Measurements from ENCODE around the gene NPTX2.
"Not testable (repeated sequence)": the region's sequence is repeated elsewhere in the genome, so short reads cannot be mapped to it uniquely, and the experiment has no call there.

Gene NPTX2

GRCh38 chr7:98617051-98617959 lies at the start of gene NPTX2:
TSS of gene NPTX2 (plus strand) at chr7:98617285. CDS start at chr7:98617462, 177 bp downstream.
- H3K9me3 ChIP-seq (ENCODE audit: control insufficient read depth in 2 of 2, low read length in 2 of 2), result no peaks in the 10 kb centered on the region
- no peak within 1 kb of the TSS for H3K27ac ChIP-seq (ENCODE audit: low read depth in 2 of 2, low read length in 2 of 2)
- peaks cover 21 to 34% of the 10 kb centered on the region in 2 donors for H3K27me3 ChIP-seq (ENCODE audit: control insufficient read depth in 2 of 2, insufficient read depth in 2 of 2, low read length in 2 of 2)
- peak within 1 kb of the TSS in 1 of 2 donors; percentile 3 for H3K4me3 ChIP-seq (ENCODE audit: low read length in 2 of 2)
- H3K36me3 ChIP-seq (ENCODE audit: control insufficient read depth in 2 of 2, insufficient read depth in 2 of 2, low read length in 2 of 2), result no peaks in the 10 kb centered on the region
- no peak within 1 kb of the TSS for H3K9ac ChIP-seq (ENCODE audit: low read depth in 1 of 2, low read length in 2 of 2)
- no peaks in the 10 kb centered on the region for H3K4me1 ChIP-seq (ENCODE audit: control insufficient read depth in 2 of 2, insufficient read depth in 2 of 2, low read length in 2 of 2)

GRCh38 chr7:98567991-98568390 lies 49.1 kb upstream of the NPTX2 start:
- Histone ChIP-seq H3K4me3 (ENCODE audit: low read length in 2 of 2) (no peak overlapping the region), H3K27ac (ENCODE audit: low read depth in 2 of 2, low read length in 2 of 2) (no peak overlapping the region), H3K4me1 (ENCODE audit: control insufficient read depth in 2 of 2, insufficient read depth in 2 of 2, low read length in 2 of 2) (no peaks in the 10 kb centered on the region), H3K9me3 (ENCODE audit: control insufficient read depth in 2 of 2, low read length in 2 of 2) (peaks cover 0 to 3% of the 10 kb centered on the region in 2 donors), H3K27me3 (ENCODE audit: control insufficient read depth in 2 of 2, insufficient read depth in 2 of 2, low read length in 2 of 2) (peaks cover 0 to 2% of the 10 kb centered on the region in 2 donors), H3K9ac (ENCODE audit: low read depth in 1 of 2, low read length in 2 of 2) (no peak overlapping the region), H3K36me3 (ENCODE audit: control insufficient read depth in 2 of 2, insufficient read depth in 2 of 2, low read length in 2 of 2) (no peaks in the 10 kb centered on the region)

GRCh38 chr7:98568891-98569290 lies 48.2 kb upstream of the NPTX2 start:
- Histone ChIP-seq H3K27me3 (ENCODE audit: control insufficient read depth in 2 of 2, insufficient read depth in 2 of 2, low read length in 2 of 2) (peaks cover 0 to 2% of the 10 kb centered on the region in 2 donors), H3K36me3 (ENCODE audit: control insufficient read depth in 2 of 2, insufficient read depth in 2 of 2, low read length in 2 of 2) (no peaks in the 10 kb centered on the region), H3K9ac (ENCODE audit: low read depth in 1 of 2, low read length in 2 of 2) (no peak overlapping the region), H3K4me1 (ENCODE audit: control insufficient read depth in 2 of 2, insufficient read depth in 2 of 2, low read length in 2 of 2) (no peaks in the 10 kb centered on the region), H3K9me3 (ENCODE audit: control insufficient read depth in 2 of 2, low read length in 2 of 2) (peaks cover 0 to 3% of the 10 kb centered on the region in 2 donors), H3K4me3 (ENCODE audit: low read length in 2 of 2) (no peak overlapping the region), H3K27ac (ENCODE audit: low read depth in 2 of 2, low read length in 2 of 2) (no peak overlapping the region)

- no peaks in the 10 kb centered on the region for H3K9me3 ChIP-seq (ENCODE audit: control insufficient read depth in 2 of 2, low read length in 2 of 2)
- H3K27ac ChIP-seq (ENCODE audit: low read depth in 2 of 2, low read length in 2 of 2), result no peak overlapping the region
- H3K27me3 ChIP-seq (ENCODE audit: control insufficient read depth in 2 of 2, insufficient read depth in 2 of 2, low read length in 2 of 2), result peaks cover 0 to 2% of the 10 kb centered on the region in 2 donors
- H3K36me3 ChIP-seq (ENCODE audit: control insufficient read depth in 2 of 2, insufficient read depth in 2 of 2, low read length in 2 of 2), result no peaks in the 10 kb centered on the region
- H3K4me1 ChIP-seq (ENCODE audit: control insufficient read depth in 2 of 2, insufficient read depth in 2 of 2, low read length in 2 of 2), result no peaks in the 10 kb centered on the region
- no peak overlapping the region for H3K9ac ChIP-seq (ENCODE audit: low read depth in 1 of 2, low read length in 2 of 2)
- H3K4me3 ChIP-seq (ENCODE audit: low read length in 2 of 2), result no peak overlapping the region
These were observed 47.3 kb upstream of the NPTX2 start for GRCh38 chr7:98569691-98570337.

- H3K4me3 ChIP-seq (ENCODE audit: low read length in 2 of 2), result no peak overlapping the region
- no peak overlapping the region for H3K27ac ChIP-seq (ENCODE audit: low read depth in 2 of 2, low read length in 2 of 2)
- no peaks in the 10 kb centered on the region for H3K4me1 ChIP-seq (ENCODE audit: control insufficient read depth in 2 of 2, insufficient read depth in 2 of 2, low read length in 2 of 2)
- H3K36me3 ChIP-seq (ENCODE audit: control insufficient read depth in 2 of 2, insufficient read depth in 2 of 2, low read length in 2 of 2), result no peaks in the 10 kb centered on the region
- H3K9ac ChIP-seq (ENCODE audit: low read depth in 1 of 2, low read length in 2 of 2), result no peak overlapping the region
- H3K9me3 ChIP-seq (ENCODE audit: control insufficient read depth in 2 of 2, low read length in 2 of 2), result peaks cover 0 to 1% of the 10 kb centered on the region in 2 donors
- H3K27me3 ChIP-seq (ENCODE audit: control insufficient read depth in 2 of 2, insufficient read depth in 2 of 2, low read length in 2 of 2), result peaks cover 0 to 2% of the 10 kb centered on the region in 2 donors
These were observed 46.1 kb upstream of the NPTX2 start for GRCh38 chr7:98571006-98571405.

GRCh38 chr7:98571986-98572385 lies 45.1 kb upstream of the NPTX2 start:
- no peaks in the 10 kb centered on the region for H3K4me1 ChIP-seq (ENCODE audit: control insufficient read depth in 2 of 2, insufficient read depth in 2 of 2, low read length in 2 of 2)
- no peak overlapping the region for H3K4me3 ChIP-seq (ENCODE audit: low read length in 2 of 2)
- peaks cover 4 to 5% of the 10 kb centered on the region in 2 donors for H3K9me3 ChIP-seq (ENCODE audit: control insufficient read depth in 2 of 2, low read length in 2 of 2)
- H3K27ac ChIP-seq (ENCODE audit: low read depth in 2 of 2, low read length in 2 of 2), result no peak overlapping the region
- H3K36me3 ChIP-seq (ENCODE audit: control insufficient read depth in 2 of 2, insufficient read depth in 2 of 2, low read length in 2 of 2), result no peaks in the 10 kb centered on the region
- H3K27me3 ChIP-seq (ENCODE audit: control insufficient read depth in 2 of 2, insufficient read depth in 2 of 2, low read length in 2 of 2), result peaks cover 0 to 2% of the 10 kb centered on the region in 2 donors
- H3K9ac ChIP-seq (ENCODE audit: low read depth in 1 of 2, low read length in 2 of 2), result no peak overlapping the region

- H3K27me3 ChIP-seq (ENCODE audit: control insufficient read depth in 2 of 2, insufficient read depth in 2 of 2, low read length in 2 of 2); H3K9ac ChIP-seq (ENCODE audit: low read depth in 1 of 2, low read length in 2 of 2); H3K4me1 ChIP-seq (ENCODE audit: control insufficient read depth in 2 of 2, insufficient read depth in 2 of 2, low read length in 2 of 2); H3K36me3 ChIP-seq (ENCODE audit: control insufficient read depth in 2 of 2, insufficient read depth in 2 of 2, low read length in 2 of 2); H3K4me3 ChIP-seq (ENCODE audit: low read length in 2 of 2); H3K9me3 ChIP-seq (ENCODE audit: control insufficient read depth in 2 of 2, low read length in 2 of 2); H3K27ac ChIP-seq (ENCODE audit: low read depth in 2 of 2, low read length in 2 of 2): not testable (repeated sequence)
These were observed 44.4 kb upstream of the NPTX2 start for GRCh38 chr7:98572716-98573115.

- Histone ChIP-seq H3K9me3 (ENCODE audit: control insufficient read depth in 2 of 2, low read length in 2 of 2) (peaks cover 4 to 5% of the 10 kb centered on the region in 2 donors), H3K9ac (ENCODE audit: low read depth in 1 of 2, low read length in 2 of 2) (no peak overlapping the region), H3K27ac (ENCODE audit: low read depth in 2 of 2, low read length in 2 of 2) (no peak overlapping the region), H3K4me3 (ENCODE audit: low read length in 2 of 2) (no peak overlapping the region), H3K36me3 (ENCODE audit: control insufficient read depth in 2 of 2, insufficient read depth in 2 of 2, low read length in 2 of 2) (no peaks in the 10 kb centered on the region), H3K4me1 (ENCODE audit: control insufficient read depth in 2 of 2, insufficient read depth in 2 of 2, low read length in 2 of 2) (no peaks in the 10 kb centered on the region), H3K27me3 (ENCODE audit: control insufficient read depth in 2 of 2, insufficient read depth in 2 of 2, low read length in 2 of 2) (peaks cover 0 to 2% of the 10 kb centered on the region in 2 donors)
These were observed 43.3 kb upstream of the NPTX2 start for GRCh38 chr7:98573816-98574215.

- Histone ChIP-seq H3K9me3 (ENCODE audit: control insufficient read depth in 2 of 2, low read length in 2 of 2) (peaks cover 4 to 5% of the 10 kb centered on the region in 2 donors), H3K27me3 (ENCODE audit: control insufficient read depth in 2 of 2, insufficient read depth in 2 of 2, low read length in 2 of 2) (no peaks in the 10 kb centered on the region), H3K4me3 (ENCODE audit: low read length in 2 of 2) (no peak overlapping the region), H3K9ac (ENCODE audit: low read depth in 1 of 2, low read length in 2 of 2) (no peak overlapping the region), H3K4me1 (ENCODE audit: control insufficient read depth in 2 of 2, insufficient read depth in 2 of 2, low read length in 2 of 2) (no peaks in the 10 kb centered on the region), H3K27ac (ENCODE audit: low read depth in 2 of 2, low read length in 2 of 2) (no peak overlapping the region), H3K36me3 (ENCODE audit: control insufficient read depth in 2 of 2, insufficient read depth in 2 of 2, low read length in 2 of 2) (no peaks in the 10 kb centered on the region)
These were observed 41.2 kb upstream of the NPTX2 start for GRCh38 chr7:98575878-98576277.

GRCh38 chr7:98584830-98585229 lies 32.3 kb upstream of the NPTX2 start:
- H3K9me3 ChIP-seq (ENCODE audit: control insufficient read depth in 2 of 2, low read length in 2 of 2), result peaks cover 2 to 3% of the 10 kb centered on the region in 2 donors
- H3K27me3 ChIP-seq (ENCODE audit: control insufficient read depth in 2 of 2, insufficient read depth in 2 of 2, low read length in 2 of 2), result no peaks in the 10 kb centered on the region
- H3K4me3 ChIP-seq (ENCODE audit: low read length in 2 of 2), result no peak overlapping the region
- H3K9ac ChIP-seq (ENCODE audit: low read depth in 1 of 2, low read length in 2 of 2), result no peak overlapping the region
- H3K36me3 ChIP-seq (ENCODE audit: control insufficient read depth in 2 of 2, insufficient read depth in 2 of 2, low read length in 2 of 2), result no peaks in the 10 kb centered on the region
- H3K27ac ChIP-seq (ENCODE audit: low read depth in 2 of 2, low read length in 2 of 2), result no peak overlapping the region
- H3K4me1 ChIP-seq (ENCODE audit: control insufficient read depth in 2 of 2, insufficient read depth in 2 of 2, low read length in 2 of 2), result no peaks in the 10 kb centered on the region
